Frontal cortex (tissue), 4 donors: ENCODE data around the gene CCER1. TPM values are rescaled to one million over a fixed set of nuclear protein-coding genes. Genes with fewer than 3 reads are reported as not detected.

Experiments used
- DNase-seq, 2 donors: peaks; one replicate each; pipeline ENCODE4 v3.0.0; 2012; ENCODE audit warnings: low spot score in 2 of 2
- FAIRE-seq: peaks from 2 replicates; lab custom pipeline; 2012; peaks lifted over from hg19 to GRCh38; lab: Jason Lieb, UNC
- total RNA-seq: library from RNA; depleted of rRNA; stranded (reverse); fragments of >200 nt; gene quantifications from one replicate; pipeline ENCODE4 v1.2.3, GENCODE V29; 2014
- donor health status: control.
- donor health status: control.
- donor health status: control.

The CCER1 gene
- total RNA-seq, 1 donor from 2014 or later: not detected

DNA sequence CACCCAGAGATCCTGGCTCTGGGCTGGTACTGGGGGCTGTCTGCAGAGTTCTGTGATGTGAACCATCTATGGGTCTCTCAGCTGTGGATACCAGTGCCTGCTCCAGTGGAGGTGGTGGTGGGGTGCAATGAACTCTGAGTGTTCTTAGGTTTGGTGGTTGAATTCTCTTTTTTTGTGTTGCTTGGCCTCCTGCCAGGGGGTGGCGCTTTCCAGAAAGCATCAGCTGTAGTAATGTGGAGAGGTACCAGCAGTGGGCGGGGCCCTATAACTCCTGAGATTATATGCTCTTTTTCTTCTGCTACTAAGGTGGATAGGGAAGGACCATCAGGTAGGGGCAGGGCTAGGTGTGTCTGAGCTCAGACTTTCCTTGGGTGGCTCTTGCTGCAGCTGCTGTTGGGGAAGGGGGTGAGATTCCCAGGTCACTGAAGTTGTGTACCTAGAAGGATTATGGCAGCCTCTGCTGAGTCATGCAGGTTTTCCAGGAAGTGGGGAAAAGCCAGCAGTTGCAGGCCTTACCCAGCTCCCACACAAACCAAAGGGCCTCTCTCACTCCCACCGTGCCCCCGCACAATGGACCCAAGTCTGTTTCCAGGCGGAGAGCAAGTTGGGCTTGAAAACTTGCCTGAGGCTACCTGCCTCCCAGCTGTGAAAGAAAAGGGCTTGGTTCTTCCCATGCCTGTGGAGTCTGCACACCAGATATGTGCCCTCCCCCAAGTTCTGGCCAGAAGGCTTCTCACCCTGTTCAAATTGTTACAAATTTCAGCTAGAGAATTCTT lies 18.6 kb downstream of the CCER1 start:
- DNase-seq (no peak), FAIRE-seq (no peak)

DNA sequence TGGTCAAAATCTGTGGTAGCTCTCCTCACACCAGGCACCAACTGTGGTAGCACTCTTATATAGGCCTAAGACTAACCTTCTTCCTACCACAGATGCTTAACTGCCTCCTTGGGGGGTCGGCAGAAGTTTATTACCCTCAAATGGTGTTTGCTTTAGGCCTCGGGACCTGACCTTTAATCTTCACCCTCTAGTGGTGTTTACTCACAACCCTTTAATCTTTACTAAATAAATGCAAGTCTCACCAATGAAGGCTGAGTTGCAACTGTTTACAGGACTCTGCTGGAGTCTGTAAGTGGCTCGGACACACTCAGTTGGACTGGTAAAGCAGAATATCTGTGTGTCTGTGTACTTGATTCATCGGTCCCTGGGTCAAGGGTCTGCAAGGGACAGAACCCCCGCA lies 29.4 kb downstream of the CCER1 start:
- FAIRE-seq (no peak), DNase-seq (no peak)

DNA sequence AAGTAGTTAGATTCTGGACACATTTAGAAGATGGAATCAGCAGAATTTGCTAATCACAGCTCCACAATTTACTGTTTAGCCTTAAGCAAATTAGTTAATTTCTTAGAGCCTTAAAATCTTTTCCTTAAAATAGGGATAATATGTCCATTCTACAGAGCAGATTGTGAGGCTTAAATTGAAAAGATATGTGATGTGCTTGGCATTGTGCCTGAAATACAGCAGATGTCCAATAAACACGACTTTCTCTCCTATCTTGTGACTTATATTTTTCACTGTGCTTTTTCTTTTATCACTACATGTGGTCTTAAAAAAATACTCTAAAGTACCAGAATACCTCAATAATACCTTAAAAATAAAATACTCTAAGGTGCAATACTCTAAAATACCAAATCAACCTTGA lies 30.6 kb downstream of the CCER1 start:
- FAIRE-seq (no peak), DNase-seq (no peak)

DNA sequence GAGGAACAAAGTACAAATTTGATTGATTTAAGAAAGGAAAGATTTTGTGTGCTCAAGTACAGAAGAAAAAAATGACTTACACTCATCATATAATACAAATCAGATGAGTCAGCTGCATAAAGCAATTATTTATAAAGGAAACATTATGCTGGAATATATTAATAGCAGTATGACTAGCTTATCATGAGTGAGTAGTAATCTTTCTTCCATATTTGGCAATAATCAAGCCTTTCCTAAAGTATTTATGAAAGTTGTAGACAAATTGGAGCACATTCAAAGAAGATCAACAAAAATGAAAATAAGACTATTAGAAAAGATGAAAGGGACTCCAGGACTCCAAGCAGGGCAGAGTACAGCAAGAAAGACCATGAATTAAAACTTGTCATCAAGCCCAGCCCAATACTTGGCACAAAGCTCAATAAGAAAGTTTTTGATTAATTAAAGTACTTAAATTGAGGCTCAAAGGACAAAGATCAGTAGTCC lies 32.8 kb downstream of the CCER1 start:
- no peak for FAIRE-seq
- DNase-seq: no peak

- FAIRE-seq: no peak
Measured at GRCh38 chr12:90921536-90921935, 33.4 kb downstream of the CCER1 start.

DNA sequence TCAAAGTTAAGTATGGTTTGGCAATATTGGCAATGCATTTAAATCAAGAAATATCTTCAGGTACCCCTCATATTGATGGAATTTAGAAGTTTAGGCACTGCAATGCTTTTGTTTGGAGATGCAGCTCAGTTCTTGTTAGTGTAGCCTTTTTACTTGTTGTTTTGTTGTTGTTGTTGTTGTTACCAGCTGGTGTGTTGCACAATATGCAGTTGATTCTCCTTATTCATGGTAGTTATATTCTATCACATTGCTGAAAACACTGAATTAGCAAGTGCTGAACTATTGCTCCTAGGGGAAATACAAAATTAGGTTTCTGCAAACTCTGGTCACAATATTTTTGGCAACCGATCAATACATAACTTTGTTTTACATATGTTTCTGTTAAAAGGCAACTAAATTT lies 34.8 kb downstream of the CCER1 start:
- FAIRE-seq (no peak), DNase-seq (no peak)

More at GRCh38 chr12:90921536-90921935, 33.4 kb downstream of the CCER1 start:
- DNase-seq: no peak

DNA sequence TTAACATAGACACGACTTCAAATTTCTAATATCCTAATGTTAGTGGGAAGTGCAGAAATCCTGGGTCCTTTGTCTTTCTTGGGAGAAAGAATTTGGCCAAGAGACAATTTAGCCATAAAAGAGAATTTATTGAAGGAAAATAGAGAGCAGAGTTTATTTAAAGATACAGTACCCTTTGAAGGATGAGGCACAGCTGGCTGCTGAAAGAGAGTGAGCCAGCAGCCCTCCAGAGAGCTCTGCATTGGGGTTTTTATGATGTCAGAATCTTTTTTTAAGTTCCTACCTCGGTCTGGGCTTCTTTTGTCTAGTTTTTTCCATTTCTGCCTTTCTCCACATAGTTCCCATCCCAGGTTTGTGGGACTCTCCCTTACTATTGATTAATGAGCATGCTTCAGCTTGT lies 37.5 kb downstream of the CCER1 start:
- no peak for DNase-seq

GRCh38 chr12:90916516-90916915 lies 38.5 kb downstream of the CCER1 start:
- FAIRE-seq (no peak), DNase-seq (no peak)

More for the DNA sequence above, 37.5 kb downstream of the CCER1 start:
- FAIRE-seq: no peak

DNA sequence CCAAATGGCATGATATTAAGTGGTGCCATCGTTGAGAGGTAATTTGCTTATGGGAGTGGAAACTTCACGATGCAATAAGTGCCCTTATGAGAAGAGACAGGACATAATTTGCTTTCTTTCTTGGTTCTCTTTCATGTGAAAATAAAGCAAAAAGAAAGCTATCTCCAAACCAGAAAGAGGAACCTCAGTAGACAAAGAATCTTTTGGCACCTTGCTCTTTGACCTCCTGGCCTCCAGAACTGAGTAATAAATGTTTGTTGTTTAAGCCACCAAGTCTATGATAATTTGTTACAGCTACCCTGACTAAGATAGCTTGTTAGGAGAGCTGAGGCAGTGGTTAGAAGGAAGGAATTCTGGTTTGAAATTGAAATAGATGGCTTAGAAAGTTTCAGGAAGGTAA lies 39.6 kb downstream of the CCER1 start:
- DNase-seq (no peak), FAIRE-seq (no peak)

- DNase-seq (no peak), FAIRE-seq (no peak)
Measured at GRCh38 chr12:90910958-90911357, 44.0 kb downstream of the CCER1 start.

DNA sequence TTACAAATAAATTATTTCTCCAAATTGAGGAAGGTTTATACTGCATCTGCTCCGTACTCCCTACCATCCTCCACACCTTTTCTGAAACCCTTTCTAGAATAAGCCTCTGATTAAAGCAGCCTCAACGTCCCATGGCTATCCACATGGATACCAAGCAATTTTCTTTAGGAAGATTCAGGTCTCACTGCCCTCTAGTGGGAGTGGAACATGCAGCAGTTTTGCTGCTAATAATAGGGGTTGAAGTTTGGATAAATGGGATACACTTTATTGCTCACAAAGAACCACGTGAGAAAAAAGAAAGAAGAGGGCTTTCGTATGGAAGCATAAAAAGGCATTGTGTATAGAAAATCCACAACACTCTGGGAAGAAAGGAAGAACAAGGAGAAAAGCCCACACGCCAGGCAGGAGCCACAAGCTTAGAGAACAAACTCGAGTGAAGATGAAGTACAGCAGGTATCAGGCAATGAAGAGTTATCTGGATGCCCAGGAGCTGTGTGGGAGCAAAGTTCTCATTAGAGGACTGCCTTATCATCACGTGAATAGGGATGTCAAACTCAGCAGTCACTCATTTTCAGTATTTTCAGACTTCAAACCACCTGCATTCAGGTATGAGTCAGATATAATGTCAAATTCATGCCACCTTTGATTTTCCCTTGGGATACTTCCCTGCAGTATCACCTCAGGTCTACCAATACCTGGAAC lies 45.8 kb downstream of the CCER1 start:
- DNase-seq: peak in 1 of 2 donors; percentile 4
- no peak for FAIRE-seq

DNA sequence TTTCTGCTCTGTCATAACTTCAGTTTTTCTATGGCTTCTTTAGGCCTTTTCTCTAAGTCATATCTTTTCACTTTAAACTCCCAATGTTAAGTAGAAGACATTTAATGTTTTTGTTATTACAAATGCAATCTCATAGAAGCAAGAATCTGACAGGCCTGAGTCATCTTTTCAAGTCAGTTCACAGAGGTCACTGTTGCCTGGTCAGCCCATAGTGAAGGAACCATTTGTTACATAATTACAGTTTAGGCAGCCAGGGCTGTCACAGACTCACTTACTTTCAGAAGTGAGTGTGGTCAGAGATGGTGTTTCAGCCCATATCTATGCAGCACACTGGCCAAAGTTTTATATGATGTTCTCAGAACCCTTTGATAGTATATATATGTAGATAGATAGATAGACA lies 46.5 kb downstream of the CCER1 start:
- FAIRE-seq (no peak), DNase-seq (no peak)

GRCh38 chr12:90905691-90906370 lies 49.1 kb downstream of the CCER1 start:
- FAIRE-seq (no peak), DNase-seq (no peak)

GRCh38 chr12:90902596-90902995 lies 52.4 kb downstream of the CCER1 start:
- FAIRE-seq (no peak), DNase-seq (no peak)

Other genes starting within 250 kb of the CCER1 start
- gene EPYC, start 49.8 kb upstream of the CCER1 start, total RNA-seq: not detected
- 1.2 TPM for gene KERA, start 102.8 kb upstream of the CCER1 start, total RNA-seq
- gene LUM, start 156.3 kb upstream of the CCER1 start, total RNA-seq: 12.6 TPM
- 41.6 TPM for gene DCN, start 227.6 kb upstream of the CCER1 start, total RNA-seq